SK-N-SH (cell line): Measurements from ENCODE around the gene TGM2. TPM values are rescaled to one million over a fixed set of nuclear protein-coding genes. Genes with fewer than 3 reads are reported as not detected.

Experiments
- CTCF ChIA-PET: fragments of 300-600, 350-600 bp; formaldehyde crosslinking; extraction: SDS; loops from one replicate; lab custom pipeline; 2021; lab: Yijun Ruan, JAX
- POLR2A ChIA-PET: fragments of 350-600 bp; sonication (Branson Sonifier 250); formaldehyde crosslinking; extraction: SDS; loops from one replicate; lab custom pipeline; 2020; ENCODE audit warnings: antibody characterized with exemption, inconsistent platforms; lab: Yijun Ruan, JAX
- DNase-seq: peaks from one replicate; pipeline ENCODE4 v3.0.0; 2012
- H2AFZ ChIP-seq: fragments of 200-600 bp; sonication (generic); 2 replicates; pipeline ENCODE4 v1.8.1; 2016; ENCODE audit warnings: antibody characterized with exemption, mild to moderate bottlenecking, low read depth
- H3F3A ChIP-seq: fragments of 200-600 bp; sonication (generic); replicated peaks from 2 replicates; pipeline ENCODE3; 2016; ENCODE audit warnings: antibody characterized with exemption, mild to moderate bottlenecking; ENCODE audit not compliant: insufficient read depth
- H3K27ac ChIP-seq, 2 experiments: fragments of 200-500 bp in 1 of 2; fragments of 200-600 bp in 1 of 2; sonication (Bioruptor generic) in 1 of 2; sonication (generic), shearing (Covaris generic) in 1 of 2; 2 replicates each; pipeline versions ENCODE4 v1.5.1 to v1.6.1; 2014 to 2016; ENCODE audit warnings: low read depth in 2 of 2, inconsistent platforms in 1 of 2, low read length in 1 of 2, mild to moderate bottlenecking in 1 of 2, mixed read lengths in 1 of 2
- H3K27me3 ChIP-seq: fragments of 200-600 bp; sonication (generic), shearing (Covaris generic); 2 replicates; pipeline ENCODE4 v1.6.1; 2016; ENCODE audit warnings: mixed run types; ENCODE audit not compliant: insufficient read depth
- H3K36me3 ChIP-seq, 2 experiments: fragments of 200-500 bp in 1 of 2; fragments of 200-600 bp in 1 of 2; sonication (Bioruptor generic) in 1 of 2; sonication (generic) in 1 of 2; replicated peaks in 1 of 2; 2 replicates each; pipeline versions ENCODE3 to v1.5.1; 2014 to 2016; ENCODE audit warnings: low read length in 1 of 2, mild to moderate bottlenecking in 1 of 2; ENCODE audit not compliant: insufficient read depth in 2 of 2, control insufficient read depth in 1 of 2
- H3K4me1 ChIP-seq, 2 experiments: fragments of 200-500 bp in 1 of 2; fragments of 200-600 bp in 1 of 2; sonication (Bioruptor generic) in 1 of 2; sonication (generic), shearing (Covaris generic) in 1 of 2; 2 replicates each; pipeline versions ENCODE4 v1.5.1 to v1.6.1; 2014 to 2016; ENCODE audit warnings: low read depth in 1 of 2, low read length in 1 of 2, mixed run types in 1 of 2; ENCODE audit not compliant: insufficient read depth in 2 of 2, control insufficient read depth in 1 of 2
- H3K4me2 ChIP-seq: fragments of 200-600 bp; sonication (generic), shearing (Covaris generic); 2 replicates; pipeline ENCODE4 v1.6.1; 2017; ENCODE audit warnings: mixed run types
- H3K4me3 ChIP-seq, 2 experiments: fragments of 200-500 bp in 1 of 2; fragments of 200-600 bp in 1 of 2; sonication (Bioruptor generic) in 1 of 2; sonication (generic), shearing (Covaris generic) in 1 of 2; 2 replicates each; pipeline versions ENCODE4 v1.5.1 to v1.8.1; 2014 to 2016; ENCODE audit warnings: low read depth in 2 of 2, inconsistent platforms in 1 of 2, low read length in 1 of 2, mild to moderate bottlenecking in 1 of 2, mixed read lengths in 1 of 2, moderate library complexity in 1 of 2
- H3K79me2 ChIP-seq: fragments of 200-600 bp; sonication (generic); 2 replicates; pipeline ENCODE4 v1.8.1; 2017; ENCODE audit warnings: mild to moderate bottlenecking; ENCODE audit not compliant: insufficient read depth
- H3K9ac ChIP-seq: fragments of 200-600 bp; sonication (generic); 2 replicates; pipeline ENCODE4 v1.6.1; 2017; ENCODE audit warnings: mixed run types
- H3K9me2 ChIP-seq: fragments of 200-600 bp; sonication (generic); 2 replicates; pipeline ENCODE4 v1.6.1; 2017; ENCODE audit warnings: mixed run types
- H3K9me3 ChIP-seq: fragments of 200-600 bp; sonication (generic); 2 replicates; pipeline ENCODE4 v1.6.1; 2017; ENCODE audit warnings: mixed run types, mild to moderate bottlenecking, moderate library complexity
- H4K20me1 ChIP-seq: fragments of 200-600 bp; sonication (generic); 2 replicates; pipeline ENCODE4 v1.6.1; 2017; ENCODE audit warnings: mild to moderate bottlenecking, mixed run types; ENCODE audit not compliant: insufficient read depth
- ELF1 ChIP-seq: IDR thresholded peaks from 2 replicates; pipeline ENCODE4 v1.4.0; 2012
- EP300 ChIP-seq, 2 experiments: IDR thresholded peaks; 2 replicates each; pipeline versions ENCODE4 v1.4.0 to v1.6.1; 2012; ENCODE audit warnings: borderline replicate concordance in 1 of 2, low read depth in 1 of 2, low read length in 1 of 2
- FOXJ3 ChIP-seq: sonication (generic); formaldehyde crosslinking; IDR thresholded peaks from 2 replicates; pipeline ENCODE4 v1.5.1; 2020; ENCODE audit warnings: mild to moderate bottlenecking, missing genetic modification reagents
- MAX ChIP-seq: IDR thresholded peaks from 2 replicates; pipeline ENCODE4 v1.4.0; 2012; ENCODE audit warnings: low read depth
- MEF2A ChIP-seq: IDR thresholded peaks from 2 replicates; pipeline ENCODE4 v1.4.0; 2012; ENCODE audit warnings: low read depth, borderline replicate concordance
- MXI1 ChIP-seq: IDR thresholded peaks from 2 replicates; pipeline ENCODE4 v1.6.1; 2012; ENCODE audit warnings: mild to moderate bottlenecking, low read depth, low read length, improper control_type of control experiment
- SIN3A ChIP-seq: IDR thresholded peaks from 2 replicates; pipeline ENCODE4 v1.6.1; 2012; ENCODE audit warnings: low read depth, mild to moderate bottlenecking, low read length, moderate library complexity, borderline replicate concordance
- SMC3 ChIP-seq: IDR thresholded peaks from 2 replicates; pipeline ENCODE4 v1.6.1; 2012; ENCODE audit warnings: low read depth, low read length, improper control_type of control experiment
- WGBS: methylation state at CpG from one replicate; pipeline ENCODE4 v1.1.6; 2017; ENCODE audit warnings: low lambda C conversion rate; 5-methylcytosine and 5-hydroxymethylcytosine counted together
- polyA plus RNA-seq, 3 experiments: library from polyadenylated mRNA; depleted of rRNA; stranded (reverse); fragments of >200 nt; gene quantifications; 2 replicates each; pipeline ENCODE4 v1.2.3, GENCODE V29; 2012
- TF ChIP-seq, protein P1 (sequence below): IDR thresholded peaks from 2 replicates; pipeline ENCODE4 v1.6.1; 2012; ENCODE audit warnings: mild to moderate bottlenecking, low read depth, low read length, moderate library complexity
- TF ChIP-seq, protein P2 (sequence below): IDR thresholded peaks from 2 replicates; pipeline ENCODE4 v1.4.0; 2012; ENCODE audit warnings: low read depth, borderline replicate concordance
- TF ChIP-seq, protein P3 (sequence below): fragments of 150-350 bp; IDR thresholded peaks from 2 replicates; pipeline ENCODE4 v1.6.1; 2016; ENCODE audit warnings: mild to moderate bottlenecking, low read depth, low read length

The TGM2 gene
- polyA plus RNA-seq, 1 of the 3 experiments (the other 2 are of a cell fraction): 676 TPM

DNA sequence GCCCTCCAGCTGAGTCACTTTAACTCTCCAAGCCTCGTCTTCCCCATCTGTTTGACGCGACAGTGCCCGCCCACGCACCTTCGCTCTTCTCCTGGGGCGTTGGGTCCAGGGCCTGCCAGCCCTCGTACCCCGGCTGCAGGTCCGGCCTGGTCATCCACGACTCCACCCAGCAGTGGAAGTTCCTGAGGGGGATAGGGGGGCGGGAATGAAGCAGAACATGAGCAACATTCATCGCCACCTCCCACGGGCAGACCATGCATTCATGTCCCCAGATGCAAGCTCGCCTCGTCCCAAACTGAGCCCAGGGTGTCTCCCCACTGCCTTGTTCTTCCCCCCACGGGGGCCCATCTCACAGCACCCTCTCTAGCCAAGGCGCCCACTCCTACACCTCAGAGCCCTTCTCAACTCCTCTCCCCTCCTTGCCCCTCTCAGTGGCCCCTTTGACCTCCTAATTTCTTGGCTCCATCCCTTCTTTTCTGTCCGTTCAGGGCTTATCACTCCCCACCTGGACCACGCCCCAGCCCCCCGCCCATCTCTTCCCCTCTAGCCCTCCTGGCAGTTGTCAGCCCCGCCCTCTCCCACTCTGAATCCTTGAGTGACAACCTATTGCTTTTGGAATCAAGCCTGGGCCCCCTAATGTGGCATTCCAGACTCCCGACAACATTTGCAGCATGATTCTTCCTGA is 23.7 kb downstream of the TGM2 start:
- Histone ChIP-seq H3K9me3 (no peaks in the 10 kb centered on the region), H3K4me3 (no peak overlapping the region), H3K79me2 (no peaks in the 10 kb centered on the region), H3K27ac (peak overlapping the region; percentile 22 to 91; a peak in 2 of 4 replicates), H3K9ac (no peak overlapping the region)
- TF ChIP-seq MXI1: no peak
- TF ChIP-seq SMC3: no peak
- no peak for TF ChIP-seq ELF1
- TF ChIP-seq, protein P1, sequence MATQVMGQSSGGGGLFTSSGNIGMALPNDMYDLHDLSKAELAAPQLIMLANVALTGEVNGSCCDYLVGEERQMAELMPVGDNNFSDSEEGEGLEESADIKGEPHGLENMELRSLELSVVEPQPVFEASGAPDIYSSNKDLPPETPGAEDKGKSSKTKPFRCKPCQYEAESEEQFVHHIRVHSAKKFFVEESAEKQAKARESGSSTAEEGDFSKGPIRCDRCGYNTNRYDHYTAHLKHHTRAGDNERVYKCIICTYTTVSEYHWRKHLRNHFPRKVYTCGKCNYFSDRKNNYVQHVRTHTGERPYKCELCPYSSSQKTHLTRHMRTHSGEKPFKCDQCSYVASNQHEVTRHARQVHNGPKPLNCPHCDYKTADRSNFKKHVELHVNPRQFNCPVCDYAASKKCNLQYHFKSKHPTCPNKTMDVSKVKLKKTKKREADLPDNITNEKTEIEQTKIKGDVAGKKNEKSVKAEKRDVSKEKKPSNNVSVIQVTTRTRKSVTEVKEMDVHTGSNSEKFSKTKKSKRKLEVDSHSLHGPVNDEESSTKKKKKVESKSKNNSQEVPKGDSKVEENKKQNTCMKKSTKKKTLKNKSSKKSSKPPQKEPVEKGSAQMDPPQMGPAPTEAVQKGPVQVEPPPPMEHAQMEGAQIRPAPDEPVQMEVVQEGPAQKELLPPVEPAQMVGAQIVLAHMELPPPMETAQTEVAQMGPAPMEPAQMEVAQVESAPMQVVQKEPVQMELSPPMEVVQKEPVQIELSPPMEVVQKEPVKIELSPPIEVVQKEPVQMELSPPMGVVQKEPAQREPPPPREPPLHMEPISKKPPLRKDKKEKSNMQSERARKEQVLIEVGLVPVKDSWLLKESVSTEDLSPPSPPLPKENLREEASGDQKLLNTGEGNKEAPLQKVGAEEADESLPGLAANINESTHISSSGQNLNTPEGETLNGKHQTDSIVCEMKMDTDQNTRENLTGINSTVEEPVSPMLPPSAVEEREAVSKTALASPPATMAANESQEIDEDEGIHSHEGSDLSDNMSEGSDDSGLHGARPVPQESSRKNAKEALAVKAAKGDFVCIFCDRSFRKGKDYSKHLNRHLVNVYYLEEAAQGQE: no peak
- TF ChIP-seq, protein P2, sequence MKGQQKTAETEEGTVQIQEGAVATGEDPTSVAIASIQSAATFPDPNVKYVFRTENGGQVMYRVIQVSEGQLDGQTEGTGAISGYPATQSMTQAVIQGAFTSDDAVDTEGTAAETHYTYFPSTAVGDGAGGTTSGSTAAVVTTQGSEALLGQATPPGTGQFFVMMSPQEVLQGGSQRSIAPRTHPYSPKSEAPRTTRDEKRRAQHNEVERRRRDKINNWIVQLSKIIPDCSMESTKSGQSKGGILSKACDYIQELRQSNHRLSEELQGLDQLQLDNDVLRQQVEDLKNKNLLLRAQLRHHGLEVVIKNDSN: no peak
- no peak for TF ChIP-seq MAX
- no peak for TF ChIP-seq EP300 (IDR thresholded peaks at IDR 0.05; ENCODE audit: borderline replicate concordance in 1 of 2, low read depth in 1 of 2, low read length in 1 of 2)
- TF ChIP-seq SIN3A: no peak
- TF ChIP-seq MEF2A: no peak
- TF ChIP-seq, protein P3, sequence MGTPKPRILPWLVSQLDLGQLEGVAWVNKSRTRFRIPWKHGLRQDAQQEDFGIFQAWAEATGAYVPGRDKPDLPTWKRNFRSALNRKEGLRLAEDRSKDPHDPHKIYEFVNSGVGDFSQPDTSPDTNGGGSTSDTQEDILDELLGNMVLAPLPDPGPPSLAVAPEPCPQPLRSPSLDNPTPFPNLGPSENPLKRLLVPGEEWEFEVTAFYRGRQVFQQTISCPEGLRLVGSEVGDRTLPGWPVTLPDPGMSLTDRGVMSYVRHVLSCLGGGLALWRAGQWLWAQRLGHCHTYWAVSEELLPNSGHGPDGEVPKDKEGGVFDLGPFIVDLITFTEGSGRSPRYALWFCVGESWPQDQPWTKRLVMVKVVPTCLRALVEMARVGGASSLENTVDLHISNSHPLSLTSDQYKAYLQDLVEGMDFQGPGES: no peak
- TF ChIP-seq FOXJ3: no peak
- TF ChIP-seq, all 33 proteins: peak for 0
- no peak for DNase-seq
- Histone ChIP-seq H3K27me3 (no peaks in the 10 kb centered on the region), H3K4me1 (peaks cover 18 to 43% of the 10 kb centered on the region in 2 experiments), H3K9me2 (no peaks in the 10 kb centered on the region), H2AFZ (no peak overlapping the region), H4K20me1 (no peaks in the 10 kb centered on the region), H3F3A (peaks cover 67% of the 10 kb centered on the region), H3K4me2 (no peak overlapping the region), H3K36me3 (peaks cover 58 to 59% of the 10 kb centered on the region in 2 experiments)
- CTCF ChIA-PET: interaction anchor here (0.6 to 2.4 kb wide), 10 partner anchors 11 to 104 kb away, joined by 3 to 13 read pairs (median 6); no protein-coding TSS in a partner anchor
- WGBS: 89% methylated on average over 23 of the region's 23 CpGs
- POLR2A ChIA-PET: interaction anchor here (1.4 to 1.7 kb wide), 2 partner anchors 10 to 11 kb away, joined by 3 to 5 read pairs; no protein-coding TSS in a partner anchor
